Brain microvascular endothelial cell (primary cell): ENCODE measurements around the gene JDP2.

Experiments
- DNase-seq: peaks from one replicate; pipeline ENCODE4 v3.0.0-alpha.2; 2020
- H3K27ac ChIP-seq: fragments of 250-450 bp; sonication (Bioruptor Pico); 2 replicates; pipeline ENCODE4 v1.5.1; 2020; ENCODE audit warnings: mild to moderate bottlenecking, moderate library complexity
- H3K27me3 ChIP-seq: fragments of 250-450 bp; sonication (Bioruptor Pico); replicated peaks from 2 replicates; pipeline ENCODE4 v1.5.1; 2020; ENCODE audit warnings: mild to moderate bottlenecking
- H3K36me3 ChIP-seq: fragments of 250-450 bp; sonication (Bioruptor Pico); replicated peaks from 2 replicates; pipeline ENCODE4 v1.5.1; 2020; ENCODE audit warnings: mild to moderate bottlenecking
- H3K4me3 ChIP-seq: 2 replicates; pipeline ENCODE4 v1.5.1; 2011; ENCODE audit warnings: low read depth, mild to moderate bottlenecking, control low read depth, low read length, moderate library complexity
- in situ Hi-C: cut with HindIII; loops from 2 replicates; pipeline ENCODE4 v1.10.0; 2017; ENCODE audit warnings: low sequenced_read_pairs, low pct_ligation_motif_present
- TF ChIP-seq, protein P1 (sequence below): IDR thresholded peaks from 2 replicates; pipeline ENCODE4 v1.5.1; 2011; ENCODE audit warnings: low read depth, mild to moderate bottlenecking, moderate library complexity, low read length, control low read depth, inconsistent platforms; ENCODE audit errors: missing control alignments

JDP2 gene

GRCh38 chr14:75383721-75384120, 44.1 kb upstream of the JDP2 start:
- Histone ChIP-seq H3K27me3 (no peaks in the 10 kb centered on the region), H3K36me3 (no peaks in the 10 kb centered on the region), H3K27ac (no peak overlapping the region), H3K4me3 (no peak overlapping the region)
- in situ Hi-C loops, result no loop called here
- TF ChIP-seq, protein P1, sequence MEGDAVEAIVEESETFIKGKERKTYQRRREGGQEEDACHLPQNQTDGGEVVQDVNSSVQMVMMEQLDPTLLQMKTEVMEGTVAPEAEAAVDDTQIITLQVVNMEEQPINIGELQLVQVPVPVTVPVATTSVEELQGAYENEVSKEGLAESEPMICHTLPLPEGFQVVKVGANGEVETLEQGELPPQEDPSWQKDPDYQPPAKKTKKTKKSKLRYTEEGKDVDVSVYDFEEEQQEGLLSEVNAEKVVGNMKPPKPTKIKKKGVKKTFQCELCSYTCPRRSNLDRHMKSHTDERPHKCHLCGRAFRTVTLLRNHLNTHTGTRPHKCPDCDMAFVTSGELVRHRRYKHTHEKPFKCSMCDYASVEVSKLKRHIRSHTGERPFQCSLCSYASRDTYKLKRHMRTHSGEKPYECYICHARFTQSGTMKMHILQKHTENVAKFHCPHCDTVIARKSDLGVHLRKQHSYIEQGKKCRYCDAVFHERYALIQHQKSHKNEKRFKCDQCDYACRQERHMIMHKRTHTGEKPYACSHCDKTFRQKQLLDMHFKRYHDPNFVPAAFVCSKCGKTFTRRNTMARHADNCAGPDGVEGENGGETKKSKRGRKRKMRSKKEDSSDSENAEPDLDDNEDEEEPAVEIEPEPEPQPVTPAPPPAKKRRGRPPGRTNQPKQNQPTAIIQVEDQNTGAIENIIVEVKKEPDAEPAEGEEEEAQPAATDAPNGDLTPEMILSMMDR, result no peak
- no peak for DNase-seq

- TF ChIP-seq, protein P1, result no peak
- in situ Hi-C loops, result no loop called here
- Histone ChIP-seq H3K36me3 (no peaks in the 10 kb centered on the region), H3K4me3 (no peak overlapping the region), H3K27ac (no peak overlapping the region), H3K27me3 (no peaks in the 10 kb centered on the region)
- DNase-seq, result no peak
Observed at GRCh38 chr14:75389679-75390078, 38.1 kb upstream of the JDP2 start.

- no peak overlapping the region for H3K4me3 ChIP-seq
- H3K27ac ChIP-seq, result no peak overlapping the region
- H3K27me3 ChIP-seq, result no peaks in the 10 kb centered on the region
- DNase-seq, result no peak
- TF ChIP-seq, protein P1, result no peak
- in situ Hi-C loops, result no loop called here
- H3K36me3 ChIP-seq, result no peaks in the 10 kb centered on the region
Observed at GRCh38 chr14:75390183-75390582, 37.6 kb upstream of the JDP2 start.

DNA sequence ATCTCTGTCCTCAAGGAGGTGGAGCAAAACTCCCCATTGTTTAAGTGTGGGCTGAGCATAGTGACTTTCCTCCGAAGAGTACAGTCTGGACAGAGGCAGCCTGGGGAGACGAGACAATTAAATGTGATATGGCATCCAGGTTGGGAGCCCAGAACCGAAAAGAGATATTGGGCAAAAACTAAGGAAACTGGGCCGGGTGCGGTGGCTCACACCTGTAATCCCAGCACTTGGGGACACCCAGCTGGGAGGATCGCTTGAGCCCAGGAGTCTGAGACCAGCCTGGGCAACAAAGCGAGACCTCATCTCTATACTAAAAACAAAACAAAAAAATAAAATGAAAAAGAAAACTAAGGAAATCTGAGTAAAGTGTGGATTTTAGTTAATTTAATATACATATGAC, 35.9 kb upstream of the JDP2 start:
- Histone ChIP-seq H3K27me3 (no peaks in the 10 kb centered on the region), H3K27ac (no peak overlapping the region), H3K4me3 (no peak overlapping the region), H3K36me3 (no peaks in the 10 kb centered on the region)
- DNase-seq, result no peak
- TF ChIP-seq, protein P1, result no peak
- in situ Hi-C loops, result no loop called here

- in situ Hi-C loops, result no loop called here
- no peak for DNase-seq
- no peak overlapping the region for H3K4me3 ChIP-seq
- TF ChIP-seq, protein P1, result no peak
- no peaks in the 10 kb centered on the region for H3K36me3 ChIP-seq
- no peak overlapping the region for H3K27ac ChIP-seq
- no peaks in the 10 kb centered on the region for H3K27me3 ChIP-seq
Observed at GRCh38 chr14:75392686-75393641, 34.9 kb upstream of the JDP2 start.
